NCI-H345 treated with DMSO at 0.1 percent for 48 hours (cell line): ENCODE measurements around the gene CAPN13.
A peak's percentile ranks its signal among the peaks of the same experiment; 100 is the strongest.
"Not testable (repeated sequence)": the region's sequence is repeated elsewhere in the genome, so short reads cannot be mapped to it uniquely, and the experiment has no call there.

Experiments
- DNase-seq: peaks from one replicate; lab custom pipeline; 2025; ENCODE audit not compliant: unreplicated experiment; lab: John Stamatoyannopoulos, UW

Gene CAPN13

GRCh38 chr2:30706534-30707303 lies 100.5 kb downstream of the CAPN13 start:
- peak; percentile 53 for DNase-seq

GRCh38 chr2:30705711-30706533 lies 101.3 kb downstream of the CAPN13 start:
- no peak for DNase-seq

GRCh38 chr2:30705056-30705455 lies 102.2 kb downstream of the CAPN13 start:
- no peak for DNase-seq

- DNase-seq = no peak
Measured at GRCh38 chr2:30704309-30705020, 102.8 kb downstream of the CAPN13 start.

GRCh38 chr2:30702694-30703093 lies 104.6 kb downstream of the CAPN13 start:
- no peak for DNase-seq

GRCh38 chr2:30701782-30702181 lies 105.5 kb downstream of the CAPN13 start:
- DNase-seq = no peak

GRCh38 chr2:30697242-30698103 lies 109.8 kb downstream of the CAPN13 start:
- not testable (repeated sequence) for DNase-seq

- DNase-seq = no peak
Measured at GRCh38 chr2:30695749-30696148, 111.5 kb downstream of the CAPN13 start.

GRCh38 chr2:30694286-30695055 lies 112.8 kb downstream of the CAPN13 start:
- peak; percentile 47 for DNase-seq

- DNase-seq = no peak
Measured at GRCh38 chr2:30693821-30694281, 113.4 kb downstream of the CAPN13 start.

- no peak for DNase-seq
Measured at GRCh38 chr2:30692829-30693275, 114.4 kb downstream of the CAPN13 start.

- DNase-seq = no peak
Measured at GRCh38 chr2:30691948-30692828, 115.1 kb downstream of the CAPN13 start.

GRCh38 chr2:30691091-30691947 lies 115.9 kb downstream of the CAPN13 start:
- DNase-seq = no peak

- DNase-seq = no peak
Measured at GRCh38 chr2:30690126-30690561, 117.1 kb downstream of the CAPN13 start.

- no peak for DNase-seq
Measured at GRCh38 chr2:30689496-30690125, 117.6 kb downstream of the CAPN13 start.

GRCh38 chr2:30688956-30689401 lies 118.3 kb downstream of the CAPN13 start:
- no peak for DNase-seq

- DNase-seq = no peak
Measured at GRCh38 chr2:30686669-30687068, 120.6 kb downstream of the CAPN13 start.
